HepG2 (cell line): ENCODE results near the gene UBC.
"Not testable (repeated sequence)": the region's sequence is repeated elsewhere in the genome, so short reads cannot be mapped to it uniquely, and the experiment has no call there.

Experiments used
- EP300 ChIP-seq, 3 experiments: sonication (generic) in 1 of 3; formaldehyde crosslinking in 1 of 3; IDR thresholded peaks; 2 replicates each; pipeline versions ENCODE4 v1.5.1 to v1.6.1; 2011 to 2020; ENCODE audit warnings: low read depth in 2 of 3, low read length in 2 of 3, borderline replicate concordance in 1 of 3, improper control_type of control experiment in 1 of 3, mild to moderate bottlenecking in 1 of 3, missing genetic modification reagents in 1 of 3, moderate library complexity in 1 of 3
- YY1 ChIP-seq: IDR thresholded peaks from 2 replicates; pipeline ENCODE4 v1.6.1; 2011; ENCODE audit warnings: low read length, low read depth, moderate library complexity, mild to moderate bottlenecking; ENCODE audit not compliant: insufficient read depth, insufficient replicate concordance
- TF ChIP-seq, protein P1 (sequence below): sonication (generic); formaldehyde crosslinking; conservative IDR thresholded peaks from 2 replicates; pipeline ENCODE4 v1.8.1; 2023; ENCODE audit warnings: missing genetic modification reagents

DNA sequence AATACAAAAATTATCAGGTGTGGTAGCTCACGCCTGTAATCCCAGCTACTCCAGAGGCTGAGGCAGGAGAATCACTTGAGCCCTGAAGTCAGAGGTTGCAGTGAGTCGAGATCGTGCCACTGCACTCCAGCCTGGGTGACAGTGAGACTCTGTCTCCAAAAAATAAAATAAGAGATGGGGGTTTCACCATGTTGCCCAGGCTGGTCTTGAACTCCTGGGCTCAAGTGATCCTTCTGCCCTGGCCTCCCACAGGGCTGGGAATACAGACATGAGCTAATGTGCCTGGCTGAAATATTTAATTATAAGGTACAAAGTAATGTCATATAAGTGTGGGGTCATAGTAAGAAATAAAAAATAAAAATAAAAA is 4.2 kb upstream of the UBC start:
- TF ChIP-seq, protein P1, sequence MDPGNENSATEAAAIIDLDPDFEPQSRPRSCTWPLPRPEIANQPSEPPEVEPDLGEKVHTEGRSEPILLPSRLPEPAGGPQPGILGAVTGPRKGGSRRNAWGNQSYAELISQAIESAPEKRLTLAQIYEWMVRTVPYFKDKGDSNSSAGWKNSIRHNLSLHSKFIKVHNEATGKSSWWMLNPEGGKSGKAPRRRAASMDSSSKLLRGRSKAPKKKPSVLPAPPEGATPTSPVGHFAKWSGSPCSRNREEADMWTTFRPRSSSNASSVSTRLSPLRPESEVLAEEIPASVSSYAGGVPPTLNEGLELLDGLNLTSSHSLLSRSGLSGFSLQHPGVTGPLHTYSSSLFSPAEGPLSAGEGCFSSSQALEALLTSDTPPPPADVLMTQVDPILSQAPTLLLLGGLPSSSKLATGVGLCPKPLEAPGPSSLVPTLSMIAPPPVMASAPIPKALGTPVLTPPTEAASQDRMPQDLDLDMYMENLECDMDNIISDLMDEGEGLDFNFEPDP (CRISPR knock-in tag), result not testable (repeated sequence)
- not testable (repeated sequence) for TF ChIP-seq EP300 (IDR thresholded peaks at IDR 0.05; ENCODE audit: low read depth in 2 of 2, low read length in 2 of 2); EP300 (CRISPR knock-in tag; IDR thresholded peaks at IDR 0.05; ENCODE audit: borderline replicate concordance); YY1
